HEK293 (cell line): ENCODE data around the gene ODAD4.
"Not testable (repeated sequence)": the region's sequence is repeated elsewhere in the genome, so short reads cannot be mapped to it uniquely, and the experiment has no call there.

Source experiments
- CTCF ChIA-PET: fragments of 350-600 bp; formaldehyde crosslinking; extraction: SDS; loops from one replicate; lab custom pipeline; 2021; ENCODE audit warnings: antibody characterized with exemption; lab: Yijun Ruan, JAX
- POLR2A ChIA-PET: fragments of 300-600 bp; formaldehyde crosslinking; extraction: SDS; loops from one replicate; lab custom pipeline; 2020; ENCODE audit warnings: antibody characterized with exemption, inconsistent platforms; lab: Yijun Ruan, JAX
- H3K27ac ChIP-seq: fragments of 200-500 bp; sonication (Bioruptor generic); 2 replicates; pipeline ENCODE4 v1.5.1; 2014; ENCODE audit warnings: low read depth, low read length, control low read depth, inconsistent platforms; ENCODE audit errors: extremely low read depth
- H3K36me3 ChIP-seq, 2 experiments: fragments of 200-500 bp in 1 of 2; sonication (Bioruptor generic) in 1 of 2; 1 replicate in 1 of 2; 2 replicates in 1 of 2; pipeline ENCODE4 v1.5.1; 2014 to 2017; ENCODE audit warnings: inconsistent platforms in 2 of 2, low read length in 2 of 2; ENCODE audit not compliant: control insufficient read depth in 2 of 2, insufficient read depth in 1 of 2
- H3K4me1 ChIP-seq: fragments of 200-500 bp; sonication (Bioruptor generic); 2 replicates; pipeline ENCODE4 v1.5.1; 2014; ENCODE audit warnings: mild to moderate bottlenecking, low read length, inconsistent platforms; ENCODE audit not compliant: control insufficient read depth, insufficient read depth
- H3K4me3 ChIP-seq: 2 replicates; pipeline ENCODE4 v1.5.1; 2011; ENCODE audit warnings: low read depth, mild to moderate bottlenecking, control low read depth, low read length, moderate library complexity
- H3K9me3 ChIP-seq: fragments of 200-500 bp; sonication (Bioruptor generic); 2 replicates; pipeline ENCODE4 v1.5.1; 2014; ENCODE audit warnings: low read depth, low read length, inconsistent platforms; ENCODE audit not compliant: control insufficient read depth, insufficient read depth
- EGR2 ChIP-seq: fragments of 450-650 bp; formaldehyde crosslinking; IDR thresholded peaks from 2 replicates; pipeline ENCODE4 v1.5.1; 2016; ENCODE audit warnings: low read depth, missing biosample characterization, missing genetic modification characterization
- KLF10 ChIP-seq: fragments of 450-650 bp; IDR thresholded peaks from 2 replicates; pipeline ENCODE4 v1.5.1; 2018; ENCODE audit warnings: missing biosample characterization, mild to moderate bottlenecking, missing genetic modification characterization
- KLF17 ChIP-seq: fragments of 450-650 bp; formaldehyde crosslinking; IDR thresholded peaks from 2 replicates; pipeline ENCODE4 v1.5.1; 2016; ENCODE audit warnings: missing biosample characterization, missing genetic modification characterization
- OSR2 ChIP-seq: fragments of 450-650 bp; formaldehyde crosslinking; IDR thresholded peaks from 2 replicates; pipeline ENCODE4 v1.5.1; 2016; ENCODE audit warnings: missing biosample characterization, missing genetic modification characterization
- SCRT1 ChIP-seq: fragments of 450-650 bp; formaldehyde crosslinking; IDR thresholded peaks from 2 replicates; pipeline ENCODE4 v1.5.1; 2016; ENCODE audit warnings: missing biosample characterization, missing genetic modification characterization, borderline replicate concordance
- SCRT2 ChIP-seq: fragments of 450-650 bp; formaldehyde crosslinking; IDR thresholded peaks from 2 replicates; pipeline ENCODE4 v1.5.1; 2016; ENCODE audit warnings: missing biosample characterization, missing genetic modification characterization
- SP7 ChIP-seq: fragments of 450-650 bp; formaldehyde crosslinking; IDR thresholded peaks from 2 replicates; pipeline ENCODE4 v1.5.1; 2016; ENCODE audit warnings: missing biosample characterization, missing genetic modification characterization
- TCF7L2 ChIP-seq: IDR thresholded peaks from 2 replicates; pipeline ENCODE4 v1.6.1; 2011; ENCODE audit warnings: low read depth, mild to moderate bottlenecking, inconsistent platforms, low read length, moderate library complexity, borderline replicate concordance
- ZBTB26 ChIP-seq: fragments of 450-650 bp; formaldehyde crosslinking; optimal IDR thresholded peaks from 2 replicates; pipeline ENCODE3; 2016; ENCODE audit warnings: missing biosample characterization, mild to moderate bottlenecking, missing genetic modification characterization
- ZFHX2 ChIP-seq: fragments of 450-650 bp; formaldehyde crosslinking; conservative IDR thresholded peaks from 2 replicates; pipeline ENCODE4 v1.5.1; 2016; ENCODE audit warnings: missing biosample characterization, missing genetic modification characterization
- ZFP41 ChIP-seq: fragments of 450-650 bp; formaldehyde crosslinking; IDR thresholded peaks from 2 replicates; pipeline ENCODE4 v1.5.1; 2016; ENCODE audit warnings: missing biosample characterization, missing genetic modification characterization, borderline replicate concordance
- ZNF26 ChIP-seq: fragments of 450-650 bp; formaldehyde crosslinking; IDR thresholded peaks from 2 replicates; pipeline ENCODE4 v1.5.1; 2016; ENCODE audit warnings: missing biosample characterization, missing genetic modification characterization
- ZNF274 ChIP-seq, 2 experiments: fragments of 200-500 bp in 1 of 2; fragments of 450-650 bp in 1 of 2; sonication (Bioruptor generic) in 1 of 2; formaldehyde crosslinking in 1 of 2; IDR thresholded peaks; 2 replicates each; pipeline versions ENCODE4 v1.5.1 to v1.6.1; 2014 to 2016; ENCODE audit warnings: borderline replicate concordance in 1 of 2, inconsistent platforms in 1 of 2, low read length in 1 of 2, missing biosample characterization in 1 of 2, missing genetic modification characterization in 1 of 2
- ZNF362 ChIP-seq: fragments of 450-650 bp; formaldehyde crosslinking; IDR thresholded peaks from 2 replicates; pipeline ENCODE4 v1.5.1; 2016; ENCODE audit warnings: missing biosample characterization, missing genetic modification characterization
- ZNF391 ChIP-seq: fragments of 450-650 bp; formaldehyde crosslinking; IDR thresholded peaks from 2 replicates; pipeline ENCODE4 v1.5.1; 2016; ENCODE audit warnings: low read depth, missing biosample characterization, missing genetic modification characterization, borderline replicate concordance
- ZNF529 ChIP-seq: fragments of 450-650 bp; formaldehyde crosslinking; IDR thresholded peaks from 2 replicates; pipeline ENCODE4 v1.5.1; 2017; ENCODE audit warnings: missing genetic modification characterization, missing biosample characterization; ENCODE audit not compliant: insufficient replicate concordance
- ZNF561 ChIP-seq: fragments of 450-650 bp; IDR thresholded peaks from 2 replicates; pipeline ENCODE4 v1.5.1; 2018; ENCODE audit warnings: missing biosample characterization, missing genetic modification characterization, borderline replicate concordance

Gene ODAD4

GRCh38 chr17:41928693-41929251 is 1.6 kb upstream of the ODAD4 start:
- no peaks in the 10 kb centered on the region for H3K9me3 ChIP-seq
- H3K4me1 ChIP-seq = peaks cover 4% of the 10 kb centered on the region; the same call in 1 of the 2 replicates
- H3K4me3 ChIP-seq = no peak overlapping the region
- CTCF ChIA-PET = interaction anchor here (0.6 to 4.6 kb wide), 5 partner anchors 10 to 525 kb away, joined by 3 to 26 read pairs (median 4); partner anchors contain the start of gene ACLY
- no peak overlapping the region for H3K27ac ChIP-seq
- TF ChIP-seq SCRT2 (tag by site-specific recombination) = peak; percentile 88
- no peak for TF ChIP-seq ZNF391 (tag by site-specific recombination)
- TF ChIP-seq ZNF362 (tag by site-specific recombination) = peak; percentile 70
- peak; percentile 82 for TF ChIP-seq SCRT1 (tag by site-specific recombination)
- TF ChIP-seq, all 188 proteins: peak for 3
- POLR2A ChIA-PET = interaction anchor here (1.0 to 2.8 kb wide), 4 partner anchors 10 to 64 kb away, joined by 5 to 73 read pairs (median 9); partner anchors contain the start of genes ACLY and KLHL11
- H3K36me3 ChIP-seq = no peaks in the 10 kb centered on the region; a peak in 1 of 3 replicates

GRCh38 chr17:41930833-41931156 is 378 bp downstream of the ODAD4 start:
- not testable (repeated sequence) for H3K4me1 ChIP-seq, H3K27ac ChIP-seq, H3K36me3 ChIP-seq, H3K9me3 ChIP-seq
- peak overlapping the region; percentile 59 for H3K4me3 ChIP-seq
- ChIA-PET CTCF (interaction anchor here (0.6 to 4.6 kb wide), 9 partner anchors 12 to 1688 kb away, joined by 3 to 26 read pairs (median 4); partner anchors contain the start of genes ACLY and NKIRAS2), POLR2A (interaction anchor here (0.5 to 2.8 kb wide), 21 partner anchors 8 to 1112 kb away, joined by 3 to 73 read pairs (median 4); partner anchors contain the start of genes ACLY, ATP6V0A1, CNP and JUP)
- peak; percentile 98 for TF ChIP-seq ZNF362 (tag by site-specific recombination)

- H3K4me3 ChIP-seq, H3K9me3 ChIP-seq, H3K27ac ChIP-seq, POLR2A ChIA-PET, H3K4me1 ChIP-seq: not testable (repeated sequence)
- peaks cover 0 to 17% of the 10 kb centered on the region in 2 experiments; a peak in 1 of 3 replicates for H3K36me3 ChIP-seq
- CTCF ChIA-PET = interaction anchor here (1.9 to 4.0 kb wide), 2 partner anchors 13 to 31 kb away, joined by 7 to 18 read pairs; partner anchors contain the start of gene ACLY
Observed at GRCh38 chr17:41931715-41932114, 1.3 kb downstream of the ODAD4 start.

- peaks cover 4% of the 10 kb centered on the region; the same call in 1 of the 2 replicates for H3K4me1 ChIP-seq
- CTCF ChIA-PET = interaction anchor here (0.7 to 1.7 kb wide), 2 partner anchors 11 to 24 kb away, joined by 3 to 4 read pairs; no protein-coding TSS in a partner anchor
- no peak overlapping the region for H3K27ac ChIP-seq
- POLR2A ChIA-PET = interaction anchor here (0.6 to 1.4 kb wide), 9 partner anchors 11 to 298 kb away, joined by 3 to 7 read pairs (median 3); partner anchors contain the start of gene ACLY
- no peak overlapping the region for H3K4me3 ChIP-seq
- no peaks in the 10 kb centered on the region for H3K9me3 ChIP-seq
- H3K36me3 ChIP-seq = peaks cover 0 to 23% of the 10 kb centered on the region in 2 experiments; a peak in 1 of 3 replicates
- TF ChIP-seq OSR2 (tag by site-specific recombination) = no peak
- no peak for TF ChIP-seq KLF10
- TF ChIP-seq ZNF26 (tag by site-specific recombination) = no peak
- no peak for TF ChIP-seq SP7
- no peak for TF ChIP-seq ZFHX2 (tag by site-specific recombination)
- TF ChIP-seq EGR2 (tag by site-specific recombination) = no peak
- TF ChIP-seq KLF17 (tag by site-specific recombination) = no peak
- TF ChIP-seq ZNF529 (tag by site-specific recombination) = no peak
- no peak for TF ChIP-seq ZNF561
- no peak for TF ChIP-seq ZBTB26
- TF ChIP-seq ZFP41 = no peak
- TF ChIP-seq TCF7L2 = no peak
- TF ChIP-seq ZNF274 (IDR thresholded peaks at IDR 0.05; ENCODE audit: low read length) = no peak
- TF ChIP-seq ZNF274 (tag by site-specific recombination; IDR thresholded peaks at IDR 0.05; ENCODE audit: borderline replicate concordance) = no peak
Observed at GRCh38 chr17:41932816-41933389, 2.5 kb downstream of the ODAD4 start.
